HG03097 (cell line): Measurements from ENCODE around the gene TMEM236.
A peak's percentile ranks its signal among the peaks of the same experiment; 100 is the strongest.

ENCODE experiments used
- ATAC-seq: cut with Tn5 transposase; IDR thresholded peaks from one replicate; pipeline ENCODE4 v1.9.1; 2021; ENCODE audit not compliant: unreplicated experiment, low FRiP score

TMEM236 gene

DNA sequence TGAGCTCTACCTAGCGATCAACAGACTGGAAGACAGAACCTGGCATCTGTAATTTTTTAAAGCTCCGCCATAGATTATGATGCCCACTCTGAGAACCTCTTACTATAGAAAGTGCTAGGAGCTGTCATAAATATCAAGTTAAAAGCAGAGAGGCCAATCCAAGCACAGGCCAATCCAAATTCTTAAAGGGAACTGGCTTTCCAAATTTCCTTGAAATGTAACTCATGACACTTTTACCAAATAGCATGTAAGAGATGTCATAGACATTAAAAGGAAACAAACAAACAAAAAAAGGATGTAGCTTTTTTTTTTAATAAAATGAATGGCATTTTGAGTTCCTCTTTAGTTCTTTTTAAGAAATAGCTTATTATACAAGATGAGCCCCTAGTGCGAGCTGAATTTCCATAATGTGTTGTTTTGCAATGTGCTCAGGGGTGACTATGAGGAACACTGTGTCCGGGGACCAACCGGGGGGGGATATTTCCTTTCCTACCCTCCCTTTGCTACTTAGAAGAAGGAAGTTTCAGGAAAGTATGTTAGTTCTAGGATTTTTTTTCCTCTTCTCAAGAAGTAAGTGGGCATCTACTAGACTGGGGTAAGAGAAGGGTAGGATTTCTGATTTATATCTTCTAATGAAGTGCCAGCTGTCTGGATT is 33.4 kb downstream of the TMEM236 start:
- ATAC-seq = no peak

DNA sequence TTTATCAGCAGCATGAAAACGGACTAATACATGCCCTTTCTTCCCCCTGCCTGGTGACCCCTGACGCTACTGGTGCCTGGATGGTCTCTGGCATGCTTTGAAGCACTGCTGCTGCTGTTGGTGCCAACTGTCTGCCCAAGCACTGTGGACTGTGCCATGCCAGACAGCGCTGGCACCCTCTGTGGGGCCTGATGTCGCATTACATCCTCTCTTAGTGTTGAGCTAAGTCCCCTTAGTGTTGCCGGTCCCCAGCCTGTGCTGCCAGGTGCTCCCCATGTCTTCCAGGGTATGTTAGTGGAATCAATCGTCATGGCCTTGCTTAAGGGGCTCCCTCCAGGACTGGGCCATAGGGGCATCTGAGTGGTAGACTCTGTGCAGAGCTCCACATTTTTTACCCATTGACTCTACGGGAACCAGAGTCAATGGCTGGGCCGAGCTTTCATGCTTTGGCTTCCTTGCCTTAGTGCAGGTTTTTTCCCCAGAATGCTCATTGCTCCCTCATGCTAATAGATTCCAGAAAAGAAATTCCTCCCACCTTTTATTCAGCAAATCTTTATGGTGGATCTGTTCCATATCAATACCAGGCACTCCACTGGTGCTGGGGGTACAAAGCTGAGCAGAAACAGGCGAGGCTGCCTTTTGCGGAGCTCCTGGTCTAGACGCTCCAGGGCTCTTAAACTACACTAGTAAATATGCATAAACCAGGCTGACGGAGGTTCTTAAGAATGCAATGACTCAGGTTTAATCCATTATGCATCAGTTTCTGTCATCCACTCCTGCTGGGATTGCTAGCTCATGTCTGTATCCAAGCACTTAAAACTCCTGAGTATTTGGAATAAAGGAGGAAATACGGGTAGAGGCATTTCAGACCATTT is 35.3 kb downstream of the TMEM236 start:
- ATAC-seq = no peak

DNA sequence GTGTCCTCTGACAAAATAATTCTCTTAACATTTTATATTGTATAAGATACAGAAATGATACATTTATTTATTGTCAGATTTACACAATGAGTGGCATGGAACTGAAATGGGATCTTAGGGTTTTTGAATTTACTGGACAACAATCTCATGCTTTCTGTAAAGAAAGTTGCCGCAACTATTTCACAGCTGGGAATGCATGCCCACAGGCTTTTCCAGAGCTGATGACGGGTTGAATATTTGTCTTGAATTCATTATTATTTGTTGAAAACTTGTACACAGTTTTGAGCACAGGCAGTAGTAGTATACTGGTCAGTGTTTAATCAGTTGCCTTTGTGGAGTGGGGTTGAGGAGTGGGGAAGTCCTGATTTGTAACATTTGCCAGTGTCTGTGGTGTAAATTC is 36.6 kb downstream of the TMEM236 start:
- ATAC-seq = no peak

DNA sequence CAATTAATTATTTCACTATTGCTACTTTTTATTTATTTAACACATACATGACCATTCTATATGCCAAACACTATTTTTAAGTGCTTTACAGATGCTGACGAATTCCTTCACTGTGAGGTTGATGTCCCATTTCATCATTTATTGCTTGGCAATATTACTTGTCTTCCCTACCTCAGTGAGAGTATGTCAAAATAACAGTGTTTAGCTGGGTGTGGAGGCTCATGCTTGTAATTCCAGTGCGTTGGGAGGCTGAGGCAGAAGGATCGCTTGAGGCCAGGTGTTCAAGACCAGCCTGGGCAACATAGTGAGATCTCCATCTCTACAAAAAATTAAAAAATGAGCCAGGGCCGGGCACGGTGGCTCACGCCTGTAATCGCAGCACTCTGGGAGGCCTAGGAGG is 37.4 kb downstream of the TMEM236 start:
- ATAC-seq = no peak

DNA sequence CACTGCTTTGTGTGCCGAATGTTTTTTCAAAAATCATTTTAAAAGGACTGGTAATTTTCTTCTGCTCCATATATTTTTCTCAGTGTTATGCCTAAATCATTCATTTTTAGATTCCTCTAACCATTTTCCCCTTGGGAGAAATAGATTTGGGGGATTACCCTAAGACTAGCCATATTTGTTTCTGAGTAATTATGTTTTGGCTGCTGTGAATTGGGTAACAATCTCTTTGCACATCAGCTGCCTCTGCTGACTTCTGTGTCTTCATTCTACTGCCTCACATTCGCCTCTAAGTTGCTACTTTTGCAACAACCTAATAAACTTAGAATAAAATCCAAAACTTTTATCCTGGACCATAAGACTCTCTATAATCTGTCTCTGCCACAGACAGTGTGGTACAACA is 38.6 kb downstream of the TMEM236 start:
- no peak for ATAC-seq

DNA sequence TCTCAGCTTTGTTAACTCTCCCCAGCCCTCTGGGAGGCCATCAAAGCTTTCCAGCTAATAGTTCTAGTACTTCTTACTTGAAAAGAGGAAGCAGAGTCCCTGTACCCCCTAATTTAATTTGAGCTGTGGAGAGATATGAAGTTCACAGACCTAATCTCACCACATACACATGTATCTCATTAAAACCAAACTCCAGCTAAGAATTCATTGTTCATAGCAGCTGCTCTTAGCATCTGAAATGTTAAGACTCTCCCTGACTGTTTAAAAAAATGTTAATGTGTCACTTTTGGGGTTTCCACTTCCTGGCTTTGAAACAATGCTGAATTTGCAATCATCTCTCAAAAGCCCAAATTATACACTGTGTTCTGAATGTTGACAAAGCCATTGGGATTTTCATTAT is 41.0 kb downstream of the TMEM236 start:
- ATAC-seq = no peak

DNA sequence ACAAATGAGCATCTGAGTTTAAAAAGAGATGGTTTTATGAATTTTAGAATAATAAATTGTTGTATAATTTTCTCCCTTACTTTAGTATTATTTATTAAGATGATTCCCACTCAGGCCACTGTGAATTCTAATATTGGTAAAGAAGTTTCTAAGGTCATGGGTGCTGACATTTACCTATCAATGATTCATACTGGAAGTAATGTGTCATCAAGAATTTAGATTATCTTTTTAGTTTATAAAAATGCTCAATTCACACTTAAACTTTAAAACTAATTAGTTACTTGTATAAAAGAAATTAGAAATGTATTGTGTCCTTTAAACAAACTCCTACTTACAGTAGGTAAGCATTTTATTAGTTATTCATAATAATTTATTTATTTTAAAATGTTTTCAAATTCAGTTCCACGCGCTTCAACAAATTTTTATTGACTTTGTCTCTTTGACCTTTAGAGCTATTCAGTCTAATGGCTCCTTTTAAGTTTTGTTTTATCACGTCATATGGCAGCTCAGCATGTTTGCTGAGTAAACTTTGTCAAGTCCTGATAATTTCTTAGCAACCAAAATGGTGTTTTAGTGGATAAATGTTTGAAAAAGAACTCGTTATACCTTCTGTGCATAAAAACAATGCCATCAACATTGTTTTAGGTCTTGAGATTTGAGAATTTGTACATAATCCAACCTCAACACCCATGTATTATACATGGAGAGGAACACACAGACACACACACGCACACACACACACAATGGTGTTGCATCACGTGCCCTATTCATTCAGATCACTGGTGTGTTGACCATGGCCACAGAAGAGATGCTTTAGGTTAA is 42.0 kb downstream of the TMEM236 start:
- no peak for ATAC-seq

DNA sequence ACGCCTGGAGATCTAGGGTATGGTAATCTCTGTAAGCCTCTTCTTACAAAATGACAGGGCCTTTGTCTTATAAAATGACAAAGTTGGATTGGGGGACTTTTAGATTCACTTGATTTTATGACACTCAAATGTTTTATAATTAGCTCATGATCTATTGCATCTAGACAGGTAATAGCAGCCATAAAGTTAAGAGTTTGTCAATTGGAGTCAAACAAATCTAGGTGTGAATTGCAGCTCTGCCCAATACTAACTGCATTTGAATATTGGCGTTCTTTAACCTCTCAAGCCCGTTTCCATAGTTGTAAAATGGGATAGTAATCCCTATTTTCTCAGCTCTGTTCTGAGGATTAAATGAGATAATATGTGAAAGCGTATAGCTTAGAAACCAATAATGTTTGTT is 43.1 kb downstream of the TMEM236 start:
- ATAC-seq = no peak

DNA sequence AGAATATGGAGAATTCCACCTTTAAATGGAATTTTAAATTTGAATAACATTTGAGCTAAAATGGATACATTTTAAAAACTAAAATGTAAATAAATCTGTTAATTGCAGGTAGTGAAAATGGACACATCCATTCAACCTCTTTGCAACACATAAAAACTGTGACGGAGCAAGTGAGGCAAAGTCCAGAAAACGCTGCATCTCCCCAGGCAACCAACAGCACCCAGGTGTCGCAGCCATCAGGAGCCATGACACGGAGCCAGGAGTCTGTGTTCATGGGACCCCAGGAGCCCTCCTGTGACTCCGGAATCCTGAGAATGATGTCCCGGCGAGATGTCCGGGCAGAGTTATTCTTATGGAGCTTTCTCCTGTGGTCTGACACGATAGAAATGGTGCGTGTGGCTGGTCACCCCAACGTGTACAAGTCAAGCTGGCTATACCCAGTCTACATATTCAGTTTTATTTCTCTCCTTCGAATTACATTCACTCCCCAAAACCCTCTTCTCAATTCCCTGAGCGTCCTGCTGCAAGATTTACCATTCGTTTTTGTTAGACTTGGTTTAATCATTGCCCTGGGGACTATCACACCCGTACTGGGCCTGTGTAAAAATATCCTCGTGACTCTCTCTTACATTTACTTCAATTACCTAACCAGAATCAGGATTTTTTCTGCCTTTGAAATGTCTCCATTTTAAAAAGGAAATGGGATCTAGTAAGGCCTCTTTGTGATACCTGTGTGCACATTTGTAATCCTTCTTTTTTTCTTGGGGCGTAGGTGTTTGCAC is 44.0 kb downstream of the TMEM236 start:
- no peak for ATAC-seq

DNA sequence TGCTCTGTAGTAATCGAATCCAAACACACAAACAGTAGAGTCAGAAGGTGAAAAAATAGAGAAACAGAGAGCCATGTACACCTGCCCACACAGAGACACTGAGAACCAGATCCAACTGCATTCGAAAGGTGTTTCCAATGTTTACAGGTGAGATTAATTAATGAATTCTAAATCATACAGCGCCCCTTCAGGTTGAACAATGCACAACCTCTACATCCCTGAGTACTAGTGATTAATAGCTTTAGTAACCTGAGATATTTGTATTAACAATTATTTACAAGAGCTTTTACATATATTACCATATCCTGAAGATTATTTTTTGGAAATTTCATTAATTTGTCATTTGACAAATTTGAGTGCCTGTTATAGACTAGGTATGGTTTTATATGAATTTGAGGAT is 49.5 kb downstream of the TMEM236 start:
- ATAC-seq = no peak

DNA sequence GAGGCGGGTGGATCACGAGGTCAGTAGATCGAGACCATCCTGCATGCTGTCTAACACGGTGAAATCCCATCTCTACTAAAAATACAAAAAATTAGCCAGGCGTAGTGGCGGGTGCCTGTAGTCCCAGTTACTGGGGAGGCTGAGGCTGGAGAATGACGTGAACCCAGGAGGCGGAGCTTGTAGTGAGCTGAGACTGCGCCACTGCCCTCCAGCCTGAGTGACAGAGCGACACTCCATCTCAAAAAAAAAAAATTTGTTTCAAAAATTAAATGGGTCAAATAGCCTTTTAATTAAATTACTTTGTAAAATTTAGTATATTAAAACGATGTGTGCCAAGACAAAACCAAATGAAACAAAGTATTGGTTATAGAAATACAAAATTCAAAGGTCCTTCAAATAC is 50.3 kb downstream of the TMEM236 start:
- no peak for ATAC-seq

DNA sequence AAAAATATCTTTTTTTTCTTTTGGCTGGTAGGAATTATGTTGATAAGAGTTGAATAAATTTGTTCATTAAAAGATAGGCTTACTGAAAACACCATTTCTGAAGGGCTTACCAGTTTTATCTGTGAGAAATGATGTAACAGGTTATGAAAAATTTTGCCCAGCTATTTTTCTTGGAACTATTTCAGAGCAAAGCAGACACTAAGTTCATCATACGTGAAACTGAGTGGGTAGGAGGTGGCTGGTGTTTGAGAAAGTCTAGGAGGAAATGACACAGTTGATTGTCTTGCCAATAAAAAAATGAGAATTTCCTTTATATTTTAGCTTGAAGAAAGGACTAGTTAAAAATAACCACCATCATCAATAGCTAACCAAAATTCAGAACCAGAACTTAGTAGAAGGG is 51.0 kb downstream of the TMEM236 start:
- no peak for ATAC-seq

DNA sequence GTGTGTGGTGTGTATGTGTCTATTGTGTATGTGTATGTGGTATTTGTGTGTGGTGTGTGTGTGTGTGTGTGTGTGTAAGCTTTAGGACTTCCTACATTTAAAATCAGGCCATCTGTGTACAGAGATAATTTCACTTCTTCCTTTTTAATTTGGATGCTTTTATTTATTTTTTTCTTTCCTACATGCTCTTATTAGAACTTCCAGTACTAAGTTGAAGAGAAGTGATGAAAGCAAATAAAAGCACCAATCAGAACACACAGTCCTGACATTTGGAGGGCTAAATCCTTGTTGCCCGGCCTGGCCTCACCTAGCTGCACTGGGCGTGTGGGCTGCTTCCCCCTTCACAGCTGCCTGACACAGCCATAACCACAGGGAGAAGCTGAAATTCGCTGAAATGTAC is 53.3 kb downstream of the TMEM236 start:
- no peak for ATAC-seq

DNA sequence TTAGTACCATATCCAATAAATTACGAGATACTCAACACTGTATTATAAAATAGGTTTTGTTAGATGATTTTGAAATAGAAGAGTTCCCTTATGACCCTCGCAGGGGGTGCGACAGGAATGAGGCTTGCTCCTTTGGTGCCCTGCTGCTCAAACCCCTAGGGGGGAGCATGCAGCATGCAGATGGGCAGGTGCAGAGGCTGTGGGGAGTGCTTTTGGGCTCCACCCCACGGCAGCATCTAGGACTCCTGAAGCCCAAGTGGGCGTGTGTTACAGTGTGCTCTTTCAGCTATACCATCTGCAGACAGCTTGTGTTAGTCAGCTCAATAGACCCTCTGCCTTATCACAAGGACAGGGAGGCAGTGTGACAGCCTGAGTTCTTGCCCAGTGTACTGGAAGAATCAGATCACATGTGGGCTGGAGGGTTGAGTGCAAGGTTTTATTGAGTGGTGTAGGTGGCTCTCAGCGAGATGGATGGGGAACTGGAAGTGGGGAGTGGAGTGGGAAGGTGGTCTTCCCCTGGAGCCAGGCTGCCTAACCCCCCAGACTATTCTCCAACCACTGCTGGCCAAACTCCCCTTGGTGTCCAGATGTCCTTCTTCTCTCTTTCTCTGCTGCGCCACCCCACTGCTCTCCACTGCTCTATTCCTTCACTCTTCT is 54.0 kb downstream of the TMEM236 start:
- peak; percentile 78 for ATAC-seq

DNA sequence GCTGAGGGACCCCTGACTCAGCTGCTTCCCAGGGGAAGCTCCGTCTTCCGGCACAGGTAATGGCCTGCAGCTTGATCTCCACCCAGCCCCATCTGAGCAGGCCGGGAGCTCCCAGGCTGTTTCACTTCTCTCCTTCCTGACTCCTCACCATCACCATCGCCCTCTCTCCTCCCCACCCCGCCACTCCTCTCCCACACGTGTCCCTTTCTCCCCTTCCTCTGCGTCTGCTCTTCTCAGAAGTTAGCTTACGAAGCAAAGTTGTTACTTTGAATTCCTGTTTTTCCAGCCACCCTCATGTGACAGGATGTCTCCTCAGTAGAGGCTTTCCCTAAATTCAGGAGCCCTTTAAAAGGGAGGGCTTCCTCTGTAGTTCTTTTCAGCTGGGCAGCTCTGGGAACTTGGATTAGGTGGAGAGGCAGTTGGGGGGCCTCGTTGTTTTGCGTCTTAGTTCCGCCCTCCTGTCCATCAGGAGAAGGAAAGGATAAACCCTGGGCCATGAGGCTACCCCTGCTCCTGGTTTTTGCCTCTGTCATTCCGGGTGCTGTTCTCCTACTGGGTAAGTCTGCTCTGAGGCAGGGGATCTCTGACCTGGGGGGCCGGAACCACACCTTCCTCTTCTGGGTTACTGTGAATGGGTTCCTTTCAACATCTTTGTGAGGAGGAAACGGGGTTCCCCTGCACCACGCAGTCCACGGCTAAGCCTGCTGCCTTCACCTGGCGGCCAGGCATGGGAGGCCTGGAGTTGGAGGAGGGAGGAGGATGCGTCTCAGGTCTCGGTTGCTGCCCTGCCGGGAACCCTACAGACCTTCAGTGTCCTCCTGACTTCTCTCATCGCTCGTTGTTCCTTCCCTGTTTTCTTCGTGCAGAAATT is 57.2 kb downstream of the TMEM236 start, which contains the start of gene MRC1:
Gene MRC1 (plus strand): TSS at position 378 of the 871 bp plus-strand sequence. CDS start 118 bp downstream, at position 496.
- ATAC-seq = no peak

DNA sequence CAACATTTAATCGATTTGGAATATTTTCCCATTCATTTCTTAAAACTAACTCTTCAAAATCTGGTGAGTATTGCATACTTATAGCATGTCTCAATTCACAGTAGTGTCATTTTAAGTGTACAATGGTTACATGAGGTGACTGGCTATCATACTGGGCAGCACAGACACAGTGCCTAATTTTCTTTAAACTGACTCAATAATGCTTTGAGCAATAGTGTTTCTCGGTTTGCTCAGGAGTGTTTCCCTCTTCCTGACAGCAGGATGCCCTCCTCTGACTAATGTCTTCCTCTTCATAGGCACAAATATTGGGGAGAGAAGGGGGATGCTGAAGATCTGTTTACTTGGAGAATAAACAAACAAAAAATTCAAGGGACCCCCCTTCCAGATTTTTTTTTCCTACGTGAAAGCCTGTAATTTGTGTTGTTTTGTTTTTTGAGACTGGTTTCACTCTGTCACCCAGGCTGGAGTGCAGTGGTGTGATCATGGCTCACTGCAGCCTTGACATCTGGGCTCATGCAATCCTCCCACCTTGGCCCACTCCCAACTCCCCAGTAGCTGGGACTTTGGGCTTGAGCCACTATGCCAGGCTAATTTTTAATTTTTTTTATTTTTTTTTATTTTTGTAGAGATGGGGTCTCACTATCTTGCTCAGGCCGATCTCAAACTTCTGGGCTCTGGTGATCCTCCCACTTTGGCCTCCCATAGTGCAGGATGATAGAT is 59.3 kb downstream of the TMEM236 start:
- no peak for ATAC-seq

DNA sequence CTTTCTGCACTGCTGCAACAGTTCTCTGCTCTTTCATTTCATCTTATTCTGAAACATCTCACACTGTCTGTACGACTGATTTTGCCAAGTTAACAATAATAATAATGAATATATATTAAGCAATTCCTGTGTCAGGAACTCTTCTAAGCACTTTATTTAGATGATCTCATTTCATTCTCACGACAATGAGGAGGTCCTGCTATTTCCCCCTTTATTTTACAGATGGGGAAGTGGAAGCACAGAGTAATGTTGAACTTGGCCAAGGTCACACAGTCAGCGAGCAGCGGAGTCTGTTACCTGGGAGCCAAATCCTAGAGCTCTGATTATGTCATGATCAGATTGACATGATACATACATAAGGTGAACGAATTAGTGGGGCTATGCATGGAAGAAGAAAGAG is 63.0 kb downstream of the TMEM236 start:
- no peak for ATAC-seq

DNA sequence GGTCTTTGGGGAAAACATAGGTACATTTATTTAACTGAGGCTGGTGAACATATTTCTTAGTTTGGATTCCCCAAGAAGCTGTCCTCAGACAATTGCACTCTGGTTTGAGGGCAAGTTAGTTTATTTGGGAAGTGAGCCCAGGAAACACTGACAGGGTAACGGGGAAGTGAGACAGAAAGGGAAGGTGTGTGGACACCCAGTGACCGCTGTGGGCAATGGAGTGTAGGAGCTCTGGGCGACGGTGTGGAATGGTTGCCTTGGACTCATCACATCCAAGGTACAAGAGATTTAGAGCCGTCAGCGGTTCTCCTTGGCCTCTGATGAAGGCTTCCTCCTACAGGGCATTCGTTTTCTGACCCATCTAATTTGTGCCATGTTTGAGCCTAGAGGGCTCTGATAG is 64.2 kb downstream of the TMEM236 start:
- no peak for ATAC-seq
